Measurements from ENCODE around the gene MYO5A.

DNA sequence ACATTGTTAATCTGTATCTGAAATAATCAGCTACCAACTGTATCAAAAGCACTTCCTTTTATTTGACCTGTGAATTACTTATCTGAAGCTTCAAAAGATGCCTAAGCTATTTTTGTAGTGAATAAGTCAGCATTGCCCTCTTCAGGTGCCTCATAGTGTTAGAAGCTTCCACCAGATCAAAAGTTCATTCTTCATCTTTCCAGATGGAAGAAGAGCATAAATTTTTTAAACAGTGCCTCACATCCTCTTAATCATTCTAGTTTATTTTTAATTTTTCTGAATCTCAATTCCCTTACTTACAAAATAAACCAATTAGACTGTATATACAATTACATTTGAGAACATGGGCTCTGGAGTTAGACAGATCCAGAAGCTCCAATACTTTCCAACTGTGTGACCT lies 65.0 kb downstream of the MYO5A start:
- TF ChIP-seq POLR2A (IDR thresholded peaks at IDR 0.05) (no peak), EP300 (IDR thresholded peaks at IDR 0.05) (no peak)
- TF ChIP-seq, protein P1, sequence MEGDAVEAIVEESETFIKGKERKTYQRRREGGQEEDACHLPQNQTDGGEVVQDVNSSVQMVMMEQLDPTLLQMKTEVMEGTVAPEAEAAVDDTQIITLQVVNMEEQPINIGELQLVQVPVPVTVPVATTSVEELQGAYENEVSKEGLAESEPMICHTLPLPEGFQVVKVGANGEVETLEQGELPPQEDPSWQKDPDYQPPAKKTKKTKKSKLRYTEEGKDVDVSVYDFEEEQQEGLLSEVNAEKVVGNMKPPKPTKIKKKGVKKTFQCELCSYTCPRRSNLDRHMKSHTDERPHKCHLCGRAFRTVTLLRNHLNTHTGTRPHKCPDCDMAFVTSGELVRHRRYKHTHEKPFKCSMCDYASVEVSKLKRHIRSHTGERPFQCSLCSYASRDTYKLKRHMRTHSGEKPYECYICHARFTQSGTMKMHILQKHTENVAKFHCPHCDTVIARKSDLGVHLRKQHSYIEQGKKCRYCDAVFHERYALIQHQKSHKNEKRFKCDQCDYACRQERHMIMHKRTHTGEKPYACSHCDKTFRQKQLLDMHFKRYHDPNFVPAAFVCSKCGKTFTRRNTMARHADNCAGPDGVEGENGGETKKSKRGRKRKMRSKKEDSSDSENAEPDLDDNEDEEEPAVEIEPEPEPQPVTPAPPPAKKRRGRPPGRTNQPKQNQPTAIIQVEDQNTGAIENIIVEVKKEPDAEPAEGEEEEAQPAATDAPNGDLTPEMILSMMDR (IDR thresholded peaks at IDR 0.05): no peak
